ENCODE measurements around the gene PHF2.

Gene PHF2

GRCh38 chr9:93713716-93714115 lies 137.3 kb downstream of the PHF2 start:
- H3K4me3 ChIP-seq (ENCODE audit: low read depth, low read length), result no peak overlapping the region
- TF ChIP-seq CTCF (IDR thresholded peaks at IDR 0.05; ENCODE audit: low read depth, low read length), result no peak

- no peak overlapping the region for H3K4me3 ChIP-seq (ENCODE audit: low read depth, low read length)
- TF ChIP-seq CTCF (IDR thresholded peaks at IDR 0.05; ENCODE audit: low read depth, low read length), result no peak
Observed at GRCh38 chr9:93721417-93721965, 145.1 kb downstream of the PHF2 start.

GRCh38 chr9:93724852-93725251 lies 148.5 kb downstream of the PHF2 start:
- no peak overlapping the region for H3K4me3 ChIP-seq (ENCODE audit: low read depth, low read length)
- no peak for TF ChIP-seq CTCF (IDR thresholded peaks at IDR 0.05; ENCODE audit: low read depth, low read length)

- no peak overlapping the region for H3K4me3 ChIP-seq (ENCODE audit: low read depth, low read length)
- no peak for TF ChIP-seq CTCF (IDR thresholded peaks at IDR 0.05; ENCODE audit: low read depth, low read length)
Observed at GRCh38 chr9:93725382-93725781, 149.0 kb downstream of the PHF2 start.

GRCh38 chr9:93726147-93726546 lies 149.8 kb downstream of the PHF2 start:
- H3K4me3 ChIP-seq (ENCODE audit: low read depth, low read length), result no peak overlapping the region
- no peak for TF ChIP-seq CTCF (IDR thresholded peaks at IDR 0.05; ENCODE audit: low read depth, low read length)
